B cell (primary cell): ENCODE measurements around the gene PTPRG. TPM values are rescaled to one million over a fixed set of nuclear protein-coding genes. Genes with fewer than 3 reads are reported as not detected.

Source experiments
- ATAC-seq: fragments of 200-7000 bp; cut with Tn5 transposase; one replicate; pipeline ENCODE4 v1.10.0; 2021; ENCODE audit warnings: low read depth, mild to moderate bottlenecking, moderate number of reproducible peaks, moderate library complexity
- CTCF ChIA-PET: fragments of 350-600 bp; sonication (Branson Sonifier 250); formaldehyde crosslinking; loops from one replicate; lab custom pipeline; 2021; ENCODE audit warnings: antibody characterized with exemption, inconsistent platforms; lab: Charles Lee
- POLR2A ChIA-PET: fragments of 350-600 bp; sonication (Branson Sonifier 250); formaldehyde crosslinking; loops from one replicate; lab custom pipeline; 2021; ENCODE audit warnings: antibody characterized with exemption; lab: Charles Lee
- DNase-seq: peaks from one replicate; pipeline ENCODE4 v3.0.0; 2013
- H2AFZ ChIP-seq: 2 replicates; pipeline ENCODE4 v1.6.1; 2012; ENCODE audit warnings: mild to moderate bottlenecking, low read depth, low read length; ENCODE audit not compliant: insufficient read depth, poor library complexity, severe bottlenecking
- H3K27ac ChIP-seq, 2 donors: 1 replicate in 1 of 2; 2 replicates in 1 of 2; pipeline ENCODE4 v1.5.1; 2012 to 2013; ENCODE audit warnings: low read length in 2 of 2, mild to moderate bottlenecking in 2 of 2, moderate library complexity in 1 of 2
- H3K27me3 ChIP-seq, 4 experiments: fragments of 200-600 bp in 1 of 4; sonication (generic) in 1 of 4; replicated peaks in 1 of 4; 1 replicate in 2 of 4; 2 replicates in 2 of 4; pipeline versions ENCODE4 v1.6.1 to v1.7.0; 2013 to 2016; ENCODE audit warnings: low read length in 3 of 4, mild to moderate bottlenecking in 2 of 4, mixed read lengths in 1 of 4, moderate library complexity in 1 of 4; ENCODE audit not compliant: insufficient read depth in 4 of 4, control insufficient read depth in 3 of 4; ENCODE audit errors: control extremely low read depth in 1 of 4
- H3K36me3 ChIP-seq, 2 experiments: replicated peaks in 1 of 2; 1 replicate in 1 of 2; 2 replicates in 1 of 2; pipeline versions ENCODE4 v1.6.1 to v1.7.1; 2013; ENCODE audit warnings: low read length in 1 of 2; ENCODE audit not compliant: insufficient read depth in 2 of 2, control insufficient read depth in 1 of 2; ENCODE audit errors: control extremely low read depth in 1 of 2, extremely low read depth in 1 of 2
- H3K4me1 ChIP-seq, 2 donors: fragments of 200-600 bp in 1 of 2; sonication (generic) in 1 of 2; 1 replicate in 1 of 2; 2 replicates in 1 of 2; pipeline versions ENCODE4 v1.5.1 to v1.6.1; 2013 to 2017; ENCODE audit warnings: low read length in 2 of 2; ENCODE audit not compliant: control insufficient read depth in 2 of 2, insufficient read depth in 2 of 2
- H3K4me2 ChIP-seq: replicated peaks from 2 replicates; pipeline ENCODE3; 2012; ENCODE audit warnings: mild to moderate bottlenecking, low read depth, low read length; ENCODE audit not compliant: poor library complexity, severe bottlenecking
- H3K4me3 ChIP-seq, 5 experiments: fragments of 200-600 bp in 1 of 5; sonication (generic) in 1 of 5; 1 replicate in 3 of 5; 2 replicates in 2 of 5; pipeline versions ENCODE4 v1.5.1 to v1.7.0; 2011 to 2016; ENCODE audit warnings: low read length in 4 of 5, mild to moderate bottlenecking in 4 of 5, low read depth in 2 of 5, control low read depth in 1 of 5, moderate library complexity in 1 of 5; ENCODE audit not compliant: insufficient read depth in 1 of 5; ENCODE audit errors: control extremely low read depth in 1 of 5, extremely low read depth in 1 of 5
- H3K79me2 ChIP-seq: fragments of 200-600 bp; sonication (generic); one replicate; pipeline ENCODE4 v1.6.0; 2016; ENCODE audit warnings: low read length; ENCODE audit not compliant: control insufficient read depth, insufficient read depth
- H3K9ac ChIP-seq: fragments of 200-600 bp; sonication (generic); 2 replicates; pipeline ENCODE4 v1.6.1; 2017; ENCODE audit warnings: mild to moderate bottlenecking, low read length, moderate library complexity
- H3K9me3 ChIP-seq, 3 donors: one replicate each; pipeline versions ENCODE4 v1.6.1 to v1.7.1; 2013; ENCODE audit warnings: low read length in 2 of 3; ENCODE audit not compliant: control insufficient read depth in 2 of 3, insufficient read depth in 1 of 3; ENCODE audit errors: control extremely low read depth in 1 of 3
- H4K20me1 ChIP-seq: 2 replicates; pipeline ENCODE4 v1.6.0; 2012; ENCODE audit warnings: mild to moderate bottlenecking, low read length; ENCODE audit not compliant: insufficient read depth, control insufficient read depth, poor library complexity, severe bottlenecking
- H3K27ac Mint-ChIP-seq: one replicate; pipeline ENCODE4 v1.8.0; 2021; ENCODE audit warnings: mixed read lengths
- H3K27me3 Mint-ChIP-seq: one replicate; pipeline ENCODE4 v1.8.0; 2021; ENCODE audit warnings: mixed read lengths
- H3K4me1 Mint-ChIP-seq: one replicate; pipeline ENCODE4 v1.8.0; 2021; ENCODE audit warnings: mixed read lengths
- H3K4me3 Mint-ChIP-seq: one replicate; pipeline ENCODE4 v1.8.0; 2021; ENCODE audit warnings: mixed read lengths
- H3K9me3 Mint-ChIP-seq: one replicate; pipeline ENCODE4 v1.8.0; 2022; ENCODE audit warnings: mixed read lengths; ENCODE audit not compliant: insufficient read depth
- CTCF ChIP-seq: fragments of 200-600 bp; IDR thresholded peaks from one replicate; pipeline ENCODE4 v1.8.0; 2022; ENCODE audit warnings: antibody characterized with exemption, mild to moderate bottlenecking
- EZH2 ChIP-seq: IDR thresholded peaks from 2 replicates; pipeline ENCODE4 v1.6.1; 2012; ENCODE audit warnings: borderline replicate concordance, low read depth, mild to moderate bottlenecking, moderate library complexity, low read length; ENCODE audit not compliant: insufficient read depth, poor library complexity, severe bottlenecking
- WGBS: methylation state at CpG from one replicate; pipeline ENCODE4 v1.1.5; 2013; ENCODE audit warnings: missing lambda C conversion rate; ENCODE audit not compliant: insufficient coverage; 5-methylcytosine and 5-hydroxymethylcytosine counted together
- intact Hi-C: fragments of 100-400 bp; cut with micrococcal nuclease; formaldehyde crosslinking; loops from one replicate; pipeline ENCODE4 v1.10.0; 2022
- polyA plus RNA-seq: library from polyadenylated mRNA; depleted of rRNA; stranded (reverse); fragments of >200 nt; gene quantifications from 2 replicates; pipeline ENCODE4 v1.2.3, GENCODE V29; 2012
- total RNA-seq, 2 donors: library from RNA; stranded (reverse); fragments of 120-200 nt in 1 of 2; gene quantifications; 1 replicate in 1 of 2; 2 replicates in 1 of 2; pipeline versions ENCODE4 v1.2.3 to v1.2.4, GENCODE V29; 2013 to 2022

PTPRG gene
- total and polyA plus RNA-seq, 2 donors (not counting 1 experiment from before 2014, with no cell fraction given) = 0.12 to 1.3 TPM

GRCh38 chr3:61591300-61591699 lies 29.9 kb downstream of the PTPRG start:
- Histone ChIP-seq H3K36me3 (no peaks in the 10 kb centered on the region), H3K4me2 (no peak overlapping the region), H3K9ac (no peak overlapping the region), H3K4me3 (no peak overlapping the region), H3K27ac (no peak overlapping the region), H3K79me2 (no peaks in the 10 kb centered on the region), H2AFZ (no peak overlapping the region), H3K27me3 (no peaks in the 10 kb centered on the region), H4K20me1 (no peaks in the 10 kb centered on the region), H3K4me1 (no peaks in the 10 kb centered on the region), H3K9me3 (no peaks in the 10 kb centered on the region)
- ATAC-seq (no peak), DNase-seq (no peak)
- Mint-ChIP-seq H3K27me3 (peaks cover 8% of the 10 kb centered on the region), H3K4me3 (no peak overlapping the region), H3K4me1 (no peaks in the 10 kb centered on the region), H3K27ac (no peak overlapping the region), H3K9me3 (peaks cover 5% of the 10 kb centered on the region)
- CTCF ChIA-PET = no interaction called here
- TF ChIP-seq CTCF (no peak), EZH2 (no peak)
- intact Hi-C loops = no loop called here
- POLR2A ChIA-PET = no interaction called here

- no peak overlapping the region for H3K4me3 Mint-ChIP-seq
- TF ChIP-seq CTCF (no peak), EZH2 (no peak)
- POLR2A ChIA-PET = no interaction called here
These were observed 32.2 kb downstream of the PTPRG start for GRCh38 chr3:61593446-61594029.

More at GRCh38 chr3:61593446-61594029, 32.2 kb downstream of the PTPRG start:
- Histone ChIP-seq H4K20me1 (no peaks in the 10 kb centered on the region), H3K9me3 (no peaks in the 10 kb centered on the region), H2AFZ (no peak overlapping the region), H3K9ac (no peak overlapping the region), H3K27me3 (no peaks in the 10 kb centered on the region), H3K36me3 (no peaks in the 10 kb centered on the region), H3K4me3 (no peak overlapping the region), H3K79me2 (no peaks in the 10 kb centered on the region), H3K27ac (no peak overlapping the region), H3K4me1 (no peaks in the 10 kb centered on the region), H3K4me2 (no peak overlapping the region)
- CTCF ChIA-PET = no interaction called here
- Mint-ChIP-seq H3K27ac (no peak overlapping the region), H3K4me1 (no peaks in the 10 kb centered on the region), H3K9me3 (peaks cover 5% of the 10 kb centered on the region), H3K27me3 (peaks cover 8% of the 10 kb centered on the region)
- ATAC-seq = no peak
- whole genome bisulfite sequencing = 83% methylated on average over 1 of the region's 4 CpGs
- DNase-seq = no peak
- intact Hi-C loops = no loop called here
